ENCODE results near the gene VAC14.
A peak's percentile ranks its signal among the peaks of the same experiment; 100 is the strongest.
"Not testable (repeated sequence)": the region's sequence is repeated elsewhere in the genome, so short reads cannot be mapped to it uniquely, and the experiment has no call there.

VAC14 gene

GRCh38 chr16:70800781-70801480 lies at the start of gene VAC14:
Gene VAC14, minus strand, starts transcription at chr16:70801158. Its CDS starts 258 bp downstream, at chr16:70800900.
- DNase-seq: peak; percentile 82 to 89

- not testable (repeated sequence) for DNase-seq
Observed at GRCh38 chr16:70823498-70824118, 22.6 kb upstream of the VAC14 start.

DNA sequence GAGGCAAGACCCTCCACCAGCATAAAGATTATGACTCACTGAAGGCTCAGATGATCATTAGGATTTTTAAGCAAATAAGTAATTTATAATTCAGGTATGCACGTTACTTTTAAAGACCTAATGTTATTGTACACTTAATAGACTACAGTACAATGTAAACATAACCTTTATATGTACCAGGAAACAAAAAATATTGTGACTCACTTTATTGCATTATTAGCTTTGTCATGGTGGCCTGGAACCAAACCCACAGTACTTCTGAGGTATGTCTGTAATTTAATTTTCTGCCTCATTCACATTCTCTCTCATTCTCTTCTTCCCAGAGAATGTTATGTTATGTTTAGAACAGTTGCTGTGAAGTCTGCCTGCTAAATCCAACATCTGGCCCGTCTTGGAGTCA lies 21.8 kb upstream of the VAC14 start:
- not testable (repeated sequence) for DNase-seq

DNA sequence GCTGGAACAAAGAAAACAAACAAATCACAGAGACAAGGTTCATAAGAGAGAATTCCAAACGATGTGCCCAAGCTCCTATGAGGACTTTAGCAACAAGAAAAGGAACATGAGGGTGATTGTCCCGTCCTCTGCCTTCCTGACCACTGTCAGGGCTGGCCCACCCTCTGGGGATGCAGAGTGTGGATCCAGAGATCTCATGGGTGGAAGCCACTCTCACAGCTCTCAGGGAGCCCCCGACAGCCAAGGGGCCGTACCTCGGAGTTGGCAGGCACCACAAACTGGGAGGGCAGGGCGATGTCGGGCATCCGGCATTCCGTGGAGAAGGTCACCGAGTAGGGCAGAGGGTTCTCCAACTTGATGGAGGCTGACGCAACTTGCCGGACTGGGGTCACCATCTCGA lies 17.1 kb upstream of the VAC14 start:
- DNase-seq: not testable (repeated sequence)

DNA sequence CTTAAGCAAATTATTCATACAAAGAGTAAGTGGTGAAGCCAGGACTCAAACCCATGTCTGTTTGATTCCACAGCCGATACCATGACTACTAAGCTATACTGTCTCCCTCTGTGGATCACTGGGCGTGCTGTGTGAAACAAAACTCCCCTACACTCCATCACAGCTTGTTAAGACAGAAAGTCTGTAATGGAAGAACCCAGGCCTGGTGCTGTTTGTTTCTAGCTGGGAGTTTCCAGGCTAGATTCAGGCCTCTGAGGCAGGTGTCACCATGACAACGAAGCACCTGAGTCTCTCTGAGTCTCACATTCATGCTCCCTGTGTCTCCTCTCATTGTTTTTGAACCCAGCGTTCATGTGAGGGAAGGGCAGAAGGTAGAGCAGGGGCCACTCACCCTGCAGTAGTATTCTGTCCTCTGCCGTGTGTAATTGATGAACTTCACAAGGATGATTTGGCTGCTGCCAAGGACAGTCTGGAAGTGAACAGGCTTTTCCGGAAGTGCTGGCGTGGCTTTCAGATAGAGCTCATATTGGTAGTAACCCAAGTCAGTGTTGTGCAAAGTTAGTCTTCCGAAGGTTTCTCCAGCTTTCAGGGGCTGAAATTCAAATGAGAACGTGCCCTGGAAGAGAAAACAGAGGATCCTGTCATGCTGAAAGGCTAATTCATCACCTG lies 8.6 kb upstream of the VAC14 start:
- DNase-seq: no peak

GRCh38 chr16:70808371-70808770 lies 7.4 kb upstream of the VAC14 start:
- no peak for DNase-seq

DNA sequence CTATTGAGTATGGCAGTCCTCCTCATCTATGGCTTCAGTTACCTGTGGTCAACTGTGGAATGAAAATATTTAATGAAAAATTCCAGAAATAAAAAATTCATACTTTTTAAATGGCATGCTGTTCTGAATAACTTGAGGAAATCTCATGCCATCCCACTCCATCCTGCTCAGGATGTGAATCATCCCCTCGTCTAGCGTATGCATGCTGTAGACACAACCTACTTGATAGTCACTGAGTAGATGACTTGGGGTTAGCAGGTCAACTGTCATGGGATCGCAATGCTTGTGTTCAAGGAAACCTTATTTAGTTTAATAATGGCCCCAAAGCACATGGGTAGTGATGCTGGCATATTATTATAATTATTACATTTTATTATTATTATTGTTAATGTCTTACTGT lies 4.8 kb upstream of the VAC14 start:
- DNase-seq: peak; percentile 62 to 90

DNA sequence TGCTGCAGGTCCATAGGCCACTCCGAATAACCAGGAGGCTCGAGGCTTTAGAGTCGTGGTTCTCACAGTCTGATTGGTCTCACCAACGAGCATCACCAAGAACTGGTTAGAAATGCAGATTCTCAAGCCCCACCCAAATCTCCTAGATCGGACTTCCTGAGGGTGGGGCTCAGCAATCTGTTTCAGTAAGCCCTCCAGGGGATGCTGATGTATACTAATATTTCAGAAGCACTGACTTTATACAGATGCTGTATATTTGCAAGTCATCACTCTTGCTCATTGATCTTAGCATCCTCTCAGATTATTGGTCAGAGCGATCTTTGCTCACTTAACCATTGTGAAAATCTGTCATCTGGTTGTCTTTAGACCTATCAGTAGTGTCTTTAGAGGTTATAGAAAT lies 4.4 kb upstream of the VAC14 start:
- peak; percentile 30 to 57 for DNase-seq

DNA sequence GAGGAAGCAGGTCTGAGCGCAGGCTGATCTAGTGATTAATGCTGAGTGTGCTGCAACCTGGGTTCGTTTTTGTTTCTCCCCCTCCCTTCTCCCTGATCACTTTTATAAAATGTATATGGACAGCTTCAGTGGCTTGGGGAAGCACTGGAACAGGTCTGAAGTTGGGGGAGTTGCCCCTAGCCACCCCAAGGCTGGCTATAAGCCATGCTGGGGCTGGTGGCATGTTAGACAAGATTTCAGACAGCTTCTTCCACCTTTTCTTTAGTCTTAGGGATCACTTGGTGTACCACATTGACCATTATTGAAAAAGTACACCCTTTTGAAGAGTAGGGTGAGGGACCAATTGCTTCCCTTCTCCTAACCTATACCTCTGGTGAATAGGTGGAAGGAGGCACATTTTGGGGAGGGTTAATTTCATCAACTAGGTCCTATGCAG lies 3.8 kb upstream of the VAC14 start:
- no peak for DNase-seq

GRCh38 chr16:70804153-70804733 lies 3.3 kb upstream of the VAC14 start:
- peak; percentile 94 to 95 for DNase-seq

DNA sequence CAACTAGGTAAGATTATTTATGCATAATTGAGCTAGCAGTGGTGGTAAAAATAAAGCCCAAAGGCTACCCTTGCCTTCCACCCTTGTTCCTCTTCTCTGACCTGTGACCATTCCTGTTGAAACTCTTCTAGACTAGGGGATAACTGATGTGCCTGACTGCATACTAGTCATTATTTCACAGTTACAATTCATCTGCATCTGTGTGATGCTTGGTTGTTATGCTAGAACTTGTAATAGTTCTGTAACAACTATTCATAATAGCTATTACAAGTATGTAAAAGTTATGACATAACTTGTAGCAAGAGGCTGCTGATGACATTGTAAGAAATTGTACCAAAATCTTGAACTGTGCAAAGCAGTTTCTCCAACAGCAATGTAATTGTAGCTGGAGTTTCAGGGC lies 2.4 kb upstream of the VAC14 start:
- DNase-seq: peak; percentile 32 to 72

GRCh38 chr16:70801611-70802010 lies 653 bp upstream of the VAC14 start:
- no peak for DNase-seq

- DNase-seq: peak; percentile 35 to 50
Observed at GRCh38 chr16:70800311-70800710, 647 bp downstream of the VAC14 start.

- peak; percentile 5 to 34 for DNase-seq
Observed at GRCh38 chr16:70796301-70796700, 4.7 kb downstream of the VAC14 start.

GRCh38 chr16:70795296-70795912 lies 5.6 kb downstream of the VAC14 start:
- no peak for DNase-seq

GRCh38 chr16:70793851-70794502 lies 7.0 kb downstream of the VAC14 start:
- DNase-seq: no peak

GRCh38 chr16:70790815-70791214 lies 10.1 kb downstream of the VAC14 start:
- no peak for DNase-seq

DNA sequence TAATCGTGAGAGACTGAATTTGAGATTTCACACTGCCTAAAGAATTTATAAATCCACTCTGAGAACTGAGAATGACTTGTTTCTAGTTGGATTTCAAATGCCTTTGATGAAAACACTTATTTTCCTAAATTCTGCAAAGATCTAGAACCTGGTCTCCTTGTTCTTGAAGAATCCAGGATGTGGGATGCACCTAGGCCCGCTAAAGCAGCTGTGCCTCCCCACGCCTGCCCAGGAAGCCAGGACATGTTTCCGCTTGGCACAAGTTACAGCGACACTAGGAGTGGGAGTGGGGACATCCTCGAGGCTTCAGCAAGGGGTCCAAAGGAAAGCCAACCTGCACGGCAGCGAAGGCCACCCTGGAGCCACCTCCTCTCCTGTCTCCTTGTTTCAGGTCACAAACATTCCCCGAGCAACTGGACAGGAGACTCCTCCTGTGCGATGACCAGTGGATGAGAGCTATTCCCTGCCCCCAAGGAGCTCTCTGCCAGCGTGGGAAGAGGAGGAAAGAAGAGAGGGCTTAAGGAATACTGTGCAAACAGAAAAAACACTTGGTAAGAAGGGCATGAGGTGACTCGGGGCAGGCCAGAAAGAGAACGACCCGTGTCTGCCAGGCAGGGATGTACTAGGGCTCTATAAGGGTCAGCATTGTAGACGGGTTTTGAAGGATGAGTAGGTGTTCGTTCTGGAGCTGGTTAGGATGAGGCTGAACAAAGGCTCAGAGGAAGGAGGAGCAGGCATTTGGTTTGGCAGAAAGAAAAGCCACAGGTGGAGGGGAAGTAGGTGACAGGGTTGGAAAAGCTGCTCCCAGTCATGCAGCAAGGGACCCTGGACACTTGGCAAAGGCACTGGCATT lies 11.1 kb downstream of the VAC14 start:
- DNase-seq: no peak

DNA sequence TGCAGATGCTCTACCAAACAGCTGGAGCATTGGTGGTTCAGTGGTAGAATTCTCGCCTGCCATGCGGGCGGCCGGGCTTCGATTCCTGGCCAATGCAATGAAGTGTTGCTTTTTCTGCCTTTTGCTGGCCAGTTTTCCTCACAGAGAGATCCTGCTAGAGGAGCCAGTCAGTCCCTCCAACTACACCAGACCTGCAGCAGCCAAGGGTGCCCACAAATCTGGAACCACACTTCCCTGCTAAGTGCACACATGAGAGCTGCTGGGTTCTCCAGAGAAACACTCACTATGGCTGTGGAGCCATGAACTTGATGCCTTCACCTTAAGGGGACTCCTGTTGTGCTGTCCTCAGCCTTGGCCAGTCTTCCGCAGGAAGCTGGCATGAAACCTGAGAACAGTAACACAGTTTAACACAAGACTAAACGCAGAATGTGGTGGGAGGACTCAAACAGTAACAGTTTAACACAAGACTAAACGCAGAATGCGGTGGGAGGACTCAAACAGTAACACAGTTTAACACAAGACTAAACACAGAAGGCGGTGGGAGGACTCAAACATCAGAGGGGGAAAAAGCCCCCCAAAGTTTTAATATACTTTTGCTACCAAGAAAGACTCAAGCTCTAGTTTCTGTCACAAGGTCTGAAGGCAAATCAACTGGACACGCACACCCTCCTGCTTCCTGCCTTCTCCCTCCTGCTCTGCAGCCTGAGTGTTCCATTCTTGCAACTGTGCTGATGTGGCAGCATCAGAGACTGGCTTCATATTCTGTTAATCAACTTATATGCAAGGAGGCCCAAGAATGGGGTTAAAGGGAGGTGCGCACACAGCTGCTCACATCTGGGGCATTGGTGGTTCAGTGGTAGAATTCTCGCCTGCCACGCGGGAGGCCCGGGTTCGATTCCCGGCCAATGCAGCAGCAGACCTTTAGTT lies 12.0 kb downstream of the VAC14 start:
- DNase-seq: no peak

DNA sequence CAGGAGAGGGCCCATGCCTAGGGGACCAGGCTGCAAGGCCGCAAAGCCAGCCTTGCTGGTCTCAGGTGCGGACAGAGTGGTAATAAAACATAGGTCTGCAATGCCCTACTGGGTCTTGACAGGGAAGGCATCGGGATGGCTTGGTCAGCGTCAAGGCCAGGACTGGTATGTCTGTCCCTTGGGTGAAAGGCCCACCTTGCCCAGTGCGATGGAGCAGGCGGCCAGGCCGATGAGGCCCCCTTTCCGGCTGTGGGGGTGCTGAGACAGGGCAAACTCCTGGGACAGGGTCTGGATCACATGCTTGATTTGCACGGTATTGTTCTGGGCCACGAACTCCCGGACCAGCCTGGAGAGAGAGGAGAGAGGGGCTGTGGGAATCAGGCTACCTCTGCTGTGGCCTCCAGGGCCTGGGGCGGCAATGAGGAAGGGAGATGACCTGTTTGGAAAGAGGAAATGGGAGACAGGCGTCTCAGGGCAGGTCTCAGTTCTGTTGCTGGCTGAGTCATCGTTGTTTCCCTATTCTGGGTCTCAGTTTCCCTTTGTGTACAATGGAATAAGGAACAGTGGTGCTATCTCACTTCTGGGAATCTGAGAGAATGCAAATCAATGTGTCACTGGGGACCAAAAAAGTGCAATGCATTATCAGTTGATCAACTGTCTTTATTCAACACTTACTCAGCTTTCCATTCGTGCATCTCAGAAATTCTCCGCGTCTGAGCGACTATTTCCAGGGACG lies 14.8 kb downstream of the VAC14 start:
- DNase-seq: peak; percentile 23 to 65

Data from inflammatory macrophage treated with lipopolysaccharide for 1 hour (primary cell).